HG03439 (cell line): ENCODE results near the gene RGS3.

ENCODE experiments used
- ATAC-seq: cut with Tn5 transposase; IDR thresholded peaks from one replicate; pipeline ENCODE4 v1.9.1; 2021; ENCODE audit warnings: mild to moderate bottlenecking, moderate library complexity; ENCODE audit not compliant: unreplicated experiment

RGS3 gene

DNA sequence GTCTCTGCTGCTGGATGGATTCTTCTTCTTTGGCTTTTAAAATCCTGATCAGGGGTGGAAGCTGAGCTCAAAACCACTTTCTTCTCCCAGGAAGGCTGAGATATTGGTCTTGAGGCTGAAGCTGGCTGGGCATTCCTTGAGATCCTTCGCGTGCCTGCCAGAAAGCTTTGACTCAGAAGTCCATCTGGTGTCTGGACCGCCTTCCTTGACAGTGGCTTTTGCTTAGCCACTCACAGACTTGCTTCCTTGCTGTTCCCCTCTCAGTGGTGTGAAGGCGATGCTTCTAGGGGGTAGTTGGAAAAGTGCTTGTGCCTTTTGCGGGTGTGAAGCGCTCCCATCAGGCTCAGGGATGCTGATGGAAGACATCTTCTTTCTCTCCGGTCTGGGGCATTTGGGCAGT, 45.9 kb downstream of the RGS3 start:
- no peak for ATAC-seq

DNA sequence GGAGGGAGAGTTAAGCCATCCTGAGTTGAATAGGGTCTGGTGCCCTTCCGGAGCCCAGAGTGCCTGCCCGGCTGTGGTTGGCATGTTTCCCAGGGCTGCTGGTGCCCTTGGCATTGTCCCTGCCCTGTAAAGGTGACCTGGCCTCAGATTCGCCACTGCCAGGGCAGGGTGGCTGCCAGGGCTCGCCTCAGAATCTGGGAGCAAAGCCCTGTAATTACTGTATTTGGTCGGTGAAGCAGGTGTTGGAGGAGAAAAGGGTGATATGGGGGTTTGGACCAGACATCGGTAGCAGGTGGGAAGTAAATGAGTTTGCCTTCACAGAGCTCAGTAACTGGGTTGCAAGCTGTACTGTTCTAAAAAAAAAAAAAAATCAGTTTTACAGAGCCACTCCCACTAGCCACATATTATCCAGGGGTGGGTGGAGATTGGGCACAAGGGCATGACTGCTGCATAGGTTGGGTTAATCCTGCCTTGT, 47.6 kb downstream of the RGS3 start:
- no peak for ATAC-seq

DNA sequence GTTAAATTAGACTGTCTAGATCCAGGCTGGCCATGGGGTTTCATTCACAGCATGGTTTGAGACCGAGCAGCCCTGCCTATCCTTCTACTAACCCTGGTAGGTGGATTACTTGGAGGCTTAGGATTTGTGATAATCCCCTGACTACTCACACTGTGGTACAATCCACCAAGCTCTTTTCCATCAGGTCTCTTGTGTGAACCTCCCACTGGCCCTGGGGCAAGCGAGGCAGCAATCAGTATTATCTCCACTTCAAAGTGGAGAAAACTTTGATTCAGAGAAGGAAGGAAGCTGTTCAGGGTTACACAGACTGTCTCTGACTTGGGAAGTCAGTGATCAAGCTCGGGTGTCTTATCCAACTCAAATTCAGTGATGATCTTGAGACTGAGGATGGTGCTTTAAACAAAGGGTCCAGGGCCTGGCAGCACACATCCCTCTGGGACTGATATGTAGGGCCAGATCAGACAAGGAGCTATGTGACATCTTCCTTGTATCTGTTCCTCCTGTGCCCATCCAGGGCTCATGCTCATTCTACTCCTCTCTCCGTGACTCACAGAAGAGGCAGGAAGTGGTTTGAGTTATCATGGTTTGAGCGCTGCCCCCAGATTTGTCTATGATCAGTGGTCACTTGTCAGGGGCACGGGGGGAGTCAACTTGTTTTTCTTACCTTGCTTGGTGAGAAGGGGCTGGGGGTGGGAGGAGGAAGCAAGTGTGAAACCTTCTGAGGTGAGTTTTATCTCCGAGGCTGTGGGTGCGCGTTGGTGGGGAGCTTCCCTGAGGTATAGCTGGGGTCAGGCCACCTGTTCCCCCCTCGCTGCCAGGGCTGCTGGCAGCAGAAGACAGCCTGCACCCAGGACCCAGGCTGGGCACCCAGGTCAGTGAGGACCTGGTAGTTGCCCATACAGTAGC, 48.6 kb downstream of the RGS3 start:
- ATAC-seq = peak; percentile 51

DNA sequence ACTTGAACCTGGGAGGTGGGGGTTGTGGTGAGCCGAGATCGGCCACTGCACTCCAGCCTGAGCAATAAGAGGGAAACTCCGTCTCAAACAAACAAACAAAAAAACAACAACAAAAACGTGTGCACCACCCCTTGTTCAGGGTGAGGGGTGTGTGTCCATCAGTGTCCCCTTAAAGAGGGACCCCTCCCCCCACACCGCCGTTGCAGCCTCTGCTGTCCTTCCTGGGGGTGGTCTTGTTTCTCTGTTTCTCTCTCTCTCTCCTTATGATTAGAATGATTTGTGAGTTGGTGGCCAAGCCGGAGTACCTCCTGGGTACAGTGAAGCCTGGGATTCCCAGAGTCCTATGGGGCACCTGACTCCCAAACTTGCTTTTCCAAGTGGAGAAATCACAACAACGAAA, 49.6 kb downstream of the RGS3 start:
- no peak for ATAC-seq

DNA sequence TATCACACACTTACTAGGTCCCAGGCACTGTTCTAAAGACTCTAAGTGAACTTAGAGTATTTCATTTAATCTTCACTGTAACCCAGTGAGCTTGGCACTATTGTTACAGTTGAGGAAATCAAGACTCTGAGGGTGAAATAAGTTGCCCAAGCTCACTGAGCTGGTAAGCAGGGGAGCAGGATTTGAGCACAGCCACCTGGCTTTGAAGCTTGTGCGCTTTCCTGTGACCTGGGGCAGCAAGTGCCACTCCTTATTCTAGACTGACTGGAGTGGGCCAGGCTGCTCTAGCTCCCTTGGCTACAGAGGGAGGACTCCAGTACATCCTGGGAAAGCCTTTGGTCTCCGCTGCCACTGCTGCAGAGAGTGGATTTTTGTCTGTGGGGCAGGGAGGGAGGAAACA, 50.0 kb downstream of the RGS3 start:
- ATAC-seq = no peak

DNA sequence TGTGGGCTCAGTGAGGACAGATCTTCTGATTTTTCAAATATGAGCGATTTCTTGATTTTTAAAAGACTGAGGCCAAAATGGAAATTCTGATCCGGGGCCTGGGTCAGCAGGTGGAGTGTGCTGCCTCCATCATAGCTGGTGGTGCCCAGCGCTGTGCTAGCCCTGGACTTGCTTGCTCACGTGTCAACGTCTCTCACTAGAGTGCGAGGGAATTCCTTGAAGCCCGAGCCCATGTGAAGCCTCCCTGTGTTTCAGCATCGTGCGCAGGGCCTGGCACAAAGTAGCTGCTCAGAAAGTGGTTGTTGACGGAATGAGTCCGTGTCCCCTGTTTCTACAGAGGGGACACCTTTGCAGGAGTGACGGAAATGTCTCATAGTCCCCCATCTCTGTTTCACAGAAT, 50.5 kb downstream of the RGS3 start:
- ATAC-seq = no peak

DNA sequence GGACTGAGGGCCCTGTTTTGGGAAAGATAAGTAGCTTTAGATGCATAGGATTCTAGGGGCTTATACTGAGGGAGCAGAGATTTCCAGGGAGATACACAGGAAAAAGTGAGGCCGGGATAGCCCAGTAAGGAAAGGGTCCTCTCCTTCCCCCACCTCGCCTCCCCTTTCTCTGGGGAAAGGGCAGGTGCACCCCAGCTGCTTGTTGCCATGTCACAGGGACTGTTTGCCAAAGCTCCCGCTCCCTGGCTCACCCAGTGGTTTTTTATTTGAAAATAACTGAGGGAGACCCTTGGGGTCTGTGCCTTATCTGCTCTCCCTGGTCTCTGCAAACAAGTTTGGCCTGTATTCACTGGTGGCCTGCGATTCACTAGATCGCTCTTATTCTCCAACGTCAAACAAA, 51.2 kb downstream of the RGS3 start:
- no peak for ATAC-seq

DNA sequence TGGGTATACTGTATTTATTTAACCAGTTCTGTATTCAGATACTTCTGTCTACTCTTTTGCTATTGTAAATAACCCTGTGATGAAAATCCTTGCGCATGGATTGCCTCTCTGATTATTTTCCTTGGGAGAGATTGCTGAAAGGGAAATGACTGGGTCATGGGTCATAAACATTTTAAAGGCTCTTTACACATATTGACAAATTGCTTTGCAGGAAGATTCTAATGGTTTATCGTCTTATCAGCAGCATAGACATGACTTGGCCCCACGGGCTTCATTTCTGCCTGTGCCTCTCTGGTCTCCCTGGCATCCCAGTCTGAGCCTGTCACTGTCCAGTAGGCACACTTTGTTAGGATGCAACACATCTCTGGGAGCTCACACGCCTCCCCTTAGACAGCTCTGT, 52.3 kb downstream of the RGS3 start:
- ATAC-seq = no peak

DNA sequence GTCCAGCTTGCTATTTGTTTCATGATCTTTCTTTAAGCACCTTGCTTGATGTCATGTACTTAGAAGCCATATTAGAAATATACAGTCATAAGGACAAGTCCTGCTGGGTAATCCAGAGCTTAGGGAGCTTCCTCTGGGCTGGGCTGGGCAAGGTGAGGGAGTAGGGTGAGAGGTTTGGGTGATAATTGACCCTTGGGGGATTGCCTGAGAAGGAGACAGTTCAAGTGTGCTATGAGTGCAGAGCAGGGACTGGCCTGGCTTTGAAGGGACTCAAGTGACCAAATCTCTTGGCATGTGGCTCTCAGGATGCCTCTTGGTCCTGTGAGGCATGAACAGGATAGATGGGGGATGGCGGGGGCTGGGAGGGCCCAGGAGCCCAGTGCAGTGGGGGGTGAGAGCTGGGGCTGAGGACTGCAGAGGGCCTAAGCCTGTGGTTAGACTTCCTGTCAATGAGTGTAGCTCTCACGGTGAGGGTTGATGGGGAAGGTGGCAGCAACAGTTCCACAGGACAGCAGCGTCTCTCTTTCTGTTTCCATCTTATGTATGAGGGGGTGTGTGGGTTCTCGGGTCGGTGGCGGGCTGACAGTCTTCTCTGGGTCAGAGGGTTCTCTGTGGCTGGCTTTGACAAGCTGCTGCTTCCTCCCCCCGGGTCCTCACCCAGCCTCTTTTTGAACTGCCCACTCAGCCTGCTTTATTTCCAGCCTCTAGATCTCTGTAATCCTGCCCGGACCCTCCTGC, 53.5 kb downstream of the RGS3 start:
- peak; percentile 71 for ATAC-seq

DNA sequence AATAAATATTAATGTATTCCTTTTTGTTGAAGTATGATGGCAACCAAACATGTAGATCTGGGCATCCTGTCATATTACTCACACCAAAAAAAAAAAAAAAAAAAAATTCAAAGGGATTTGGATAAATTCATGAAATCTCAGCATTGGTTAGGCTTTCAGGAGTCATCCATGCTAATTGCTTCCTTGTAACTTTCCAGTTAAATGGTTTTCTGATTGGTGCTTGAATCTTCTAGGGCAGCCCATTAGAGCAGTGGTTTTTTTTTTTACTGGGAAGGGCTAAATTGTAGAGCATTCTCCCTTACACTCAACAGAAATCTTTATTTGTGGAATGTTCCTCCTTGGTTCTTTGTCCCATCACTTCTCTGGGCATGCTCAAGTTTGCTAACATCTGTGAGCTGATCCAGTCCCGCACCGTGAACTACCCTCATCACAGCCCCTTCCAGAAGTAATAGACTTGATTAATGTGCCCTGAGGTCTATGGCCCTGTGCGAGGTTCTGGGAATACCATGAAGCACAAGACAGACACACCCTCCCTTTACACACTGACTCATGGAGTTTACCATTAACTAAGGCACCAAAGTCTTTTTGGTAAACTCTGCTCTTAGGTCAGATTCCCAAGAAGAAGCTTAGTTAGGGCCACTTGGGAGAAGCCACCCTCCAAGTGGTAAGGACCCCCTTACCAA, 56.0 kb downstream of the RGS3 start:
- ATAC-seq = no peak

DNA sequence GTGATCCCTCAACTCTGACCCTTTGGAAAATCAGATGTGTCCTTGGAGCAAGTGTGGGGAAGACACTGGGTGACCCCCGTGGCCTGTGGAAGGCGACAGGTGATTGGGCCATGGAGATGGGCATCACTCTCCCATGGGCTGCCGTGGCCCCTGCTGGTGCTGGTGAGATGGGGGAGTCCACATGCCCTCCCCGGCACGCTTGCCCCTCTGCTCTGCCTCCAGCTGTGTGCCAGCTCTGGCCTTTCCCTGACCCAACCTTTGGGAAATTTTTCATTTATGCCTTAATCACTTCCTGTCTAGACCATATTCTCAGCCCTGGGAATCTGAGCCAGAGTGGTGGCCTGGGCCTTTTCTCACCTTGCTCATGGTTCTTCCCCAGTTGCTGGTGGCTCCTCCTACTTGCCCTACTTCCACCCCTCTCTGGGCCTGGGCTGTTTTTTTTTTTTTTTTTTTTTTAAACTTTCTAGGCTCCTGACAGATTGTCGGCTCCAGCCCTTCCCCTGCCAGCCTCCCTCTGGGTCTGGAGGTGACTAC, 56.6 kb downstream of the RGS3 start:
- ATAC-seq = peak; percentile 24

DNA sequence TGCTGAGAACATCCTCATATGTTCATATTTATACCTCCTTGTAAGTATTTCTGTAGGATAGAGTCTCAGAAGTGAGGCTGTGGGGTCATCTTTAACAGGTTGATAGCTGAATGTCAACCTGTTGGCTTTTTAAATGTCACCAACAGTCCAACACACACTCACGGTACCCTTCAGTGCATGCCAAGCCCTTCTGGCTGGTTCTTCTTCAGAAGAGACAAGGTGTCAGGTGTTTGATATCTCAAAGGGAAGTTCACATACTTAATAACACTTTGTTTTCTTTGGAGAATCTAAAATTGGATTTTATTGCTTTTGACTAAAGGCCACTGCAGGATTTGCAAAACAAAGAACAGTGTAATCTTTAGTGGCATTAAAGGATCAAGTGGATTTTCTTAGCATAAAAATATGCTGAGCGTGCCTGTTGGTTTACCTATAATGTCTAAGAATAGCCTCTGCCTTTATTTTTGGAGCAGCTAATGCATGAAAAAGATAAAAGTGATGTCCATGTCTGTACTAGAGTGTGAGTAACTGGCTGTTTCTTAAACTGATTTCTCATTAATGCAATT, 58.2 kb downstream of the RGS3 start:
- no peak for ATAC-seq

DNA sequence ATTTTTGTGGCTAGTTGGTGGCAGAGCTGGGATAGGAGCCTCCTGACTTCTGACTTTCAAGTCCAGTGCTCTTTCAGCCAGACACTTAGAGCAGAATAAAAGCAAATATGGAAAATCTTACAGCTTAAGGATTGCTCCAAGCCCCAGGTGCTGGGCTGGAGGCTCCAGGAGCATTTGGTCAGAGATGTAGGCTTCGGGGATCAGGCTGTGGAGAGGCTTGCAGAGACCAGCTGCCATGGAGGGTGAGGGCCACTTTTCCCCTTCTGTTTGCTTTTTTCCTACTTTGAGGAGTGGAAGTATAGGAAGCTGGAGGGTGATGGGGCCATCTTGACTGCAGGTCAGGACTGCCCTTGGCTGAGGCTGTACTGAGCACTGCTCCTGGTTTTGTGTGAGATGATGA, 58.9 kb downstream of the RGS3 start:
- ATAC-seq = no peak

DNA sequence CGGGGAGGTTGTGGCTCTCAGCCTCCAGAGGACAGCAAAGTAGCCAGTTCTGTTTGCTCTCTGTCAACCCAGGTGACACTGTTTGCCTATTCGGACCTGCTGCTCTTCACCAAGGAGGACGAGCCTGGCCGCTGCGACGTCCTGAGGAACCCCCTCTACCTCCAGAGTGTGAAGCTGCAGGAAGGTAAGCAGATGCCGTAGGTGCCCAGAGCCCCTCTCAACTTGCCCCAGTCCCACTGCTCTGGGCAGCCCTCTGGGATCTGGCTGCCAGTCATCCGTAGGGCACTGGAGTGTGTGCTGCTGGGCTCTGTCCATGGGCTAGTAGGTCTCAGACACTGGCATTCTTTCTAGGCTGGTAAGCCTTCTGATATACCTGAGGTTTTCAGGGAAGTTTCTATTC, 59.3 kb downstream of the RGS3 start:
- peak; percentile 2 for ATAC-seq

DNA sequence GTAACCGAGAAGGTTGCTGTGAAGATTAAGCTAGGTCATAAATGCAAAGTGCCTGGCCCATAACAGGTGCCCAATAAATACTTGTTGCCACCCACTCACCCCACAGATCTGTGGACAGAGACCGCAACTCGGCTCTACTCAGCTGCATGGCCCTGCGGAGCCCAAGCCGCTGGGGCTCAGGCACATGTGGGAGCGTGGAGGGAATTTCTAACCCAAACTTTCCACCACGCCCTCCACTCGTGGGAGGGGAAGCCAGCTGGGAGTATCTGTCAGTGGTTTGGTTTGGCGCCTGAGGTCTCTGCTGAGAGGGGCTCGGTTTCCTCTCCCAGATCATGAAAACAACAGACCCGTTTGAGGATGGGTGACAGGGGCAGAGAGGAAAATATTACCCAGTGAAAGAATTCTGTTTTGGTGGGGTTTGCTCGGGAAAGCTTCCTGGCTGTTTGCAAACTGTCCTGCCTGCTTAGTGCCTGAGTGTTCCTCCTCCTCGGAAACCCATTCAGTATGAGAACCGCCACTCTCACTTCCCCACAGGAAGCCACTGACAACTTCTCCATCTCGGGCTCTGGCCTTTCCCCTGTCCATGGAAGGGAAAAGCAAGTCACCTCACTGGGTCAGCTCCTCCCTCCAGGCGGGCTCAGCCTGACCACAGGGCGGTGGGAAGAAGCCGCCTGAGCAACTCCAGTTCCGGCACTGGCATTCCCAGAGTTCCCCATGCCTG, 60.1 kb downstream of the RGS3 start:
- peak; percentile 78 for ATAC-seq

DNA sequence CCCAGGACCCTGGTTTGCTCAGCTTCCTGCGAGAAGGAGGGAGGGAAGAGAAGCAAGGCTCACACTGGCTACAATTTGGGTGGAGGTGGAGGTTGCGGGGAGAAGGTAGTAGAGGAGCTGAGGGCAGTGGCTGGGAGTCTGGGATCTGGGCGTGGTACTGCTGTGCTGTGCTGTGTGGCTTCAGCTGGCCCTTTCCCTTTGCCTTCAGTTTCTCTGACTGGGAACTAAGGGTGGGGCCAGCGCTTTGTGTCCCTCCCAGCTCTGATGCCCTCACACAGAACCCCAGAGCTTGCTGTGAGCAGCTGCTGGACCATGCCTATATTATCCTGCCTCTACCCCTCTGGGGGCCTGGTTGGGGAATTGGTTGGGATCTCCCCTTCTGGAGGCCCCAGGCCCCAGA, 60.9 kb downstream of the RGS3 start:
- ATAC-seq = no peak

DNA sequence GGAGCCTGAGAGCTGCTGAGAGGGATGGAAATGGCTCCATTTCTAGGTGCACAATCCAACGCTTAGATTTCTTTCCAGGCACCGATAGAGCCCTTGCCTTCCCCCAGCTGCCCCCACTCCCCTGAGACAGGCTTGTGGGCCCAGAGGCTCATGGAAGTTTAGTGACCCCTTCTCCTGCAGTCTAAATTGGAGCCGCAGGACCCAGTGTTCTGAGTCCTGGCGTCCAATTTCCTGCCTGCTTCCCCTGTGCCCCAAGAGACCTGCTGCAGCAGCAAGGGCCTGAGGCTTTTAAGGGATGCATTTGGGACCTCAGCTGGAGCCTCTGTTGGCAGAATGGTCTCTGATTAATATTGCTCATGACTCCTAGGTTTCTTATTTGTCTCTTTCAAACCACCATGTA, 61.7 kb downstream of the RGS3 start:
- ATAC-seq = no peak

DNA sequence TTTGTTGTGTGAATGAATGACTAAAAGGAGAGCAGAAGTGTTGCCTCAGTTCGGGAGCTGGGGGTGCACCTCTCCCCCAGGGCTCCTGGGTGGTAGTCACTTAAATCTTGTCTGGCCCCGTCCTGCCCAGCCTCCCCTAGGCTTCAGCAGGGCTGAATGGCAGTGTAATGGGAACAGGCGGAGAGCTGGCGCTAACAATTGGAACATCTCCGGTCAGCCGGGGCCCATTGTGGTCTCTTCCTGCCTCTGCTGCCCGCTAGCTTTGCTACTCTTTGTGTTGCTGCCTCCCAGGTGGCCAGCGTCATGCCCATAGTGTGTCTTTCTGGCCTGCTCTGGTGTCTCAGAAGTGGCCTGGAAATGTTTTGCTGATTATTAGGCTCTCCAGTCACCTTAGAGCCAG, 62.3 kb downstream of the RGS3 start:
- no peak for ATAC-seq

DNA sequence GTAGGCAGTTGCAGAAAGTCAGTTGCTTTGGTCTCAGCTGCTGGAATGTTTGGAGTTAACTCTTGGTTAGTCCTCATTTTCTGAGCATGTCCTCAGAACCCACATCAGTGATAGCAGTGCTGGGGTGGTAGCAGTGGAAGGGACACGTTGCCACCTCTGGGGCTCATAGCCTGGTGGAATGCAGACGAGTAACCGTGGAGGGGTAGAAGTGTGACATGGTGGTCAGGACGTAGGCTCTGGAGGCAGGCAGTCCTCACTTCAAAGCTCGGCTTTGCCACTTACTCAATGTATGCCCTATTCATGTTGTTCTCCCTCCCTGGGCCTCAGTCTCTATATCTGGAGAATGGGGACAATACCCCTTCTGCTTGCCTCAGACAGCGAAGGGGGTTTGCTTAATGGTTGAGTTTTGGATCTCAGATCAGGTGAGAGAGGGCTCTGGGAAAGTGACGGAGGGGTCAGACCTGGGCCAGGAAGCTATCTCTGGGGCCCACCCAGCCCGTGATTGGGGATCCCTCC, 62.8 kb downstream of the RGS3 start:
- no peak for ATAC-seq

DNA sequence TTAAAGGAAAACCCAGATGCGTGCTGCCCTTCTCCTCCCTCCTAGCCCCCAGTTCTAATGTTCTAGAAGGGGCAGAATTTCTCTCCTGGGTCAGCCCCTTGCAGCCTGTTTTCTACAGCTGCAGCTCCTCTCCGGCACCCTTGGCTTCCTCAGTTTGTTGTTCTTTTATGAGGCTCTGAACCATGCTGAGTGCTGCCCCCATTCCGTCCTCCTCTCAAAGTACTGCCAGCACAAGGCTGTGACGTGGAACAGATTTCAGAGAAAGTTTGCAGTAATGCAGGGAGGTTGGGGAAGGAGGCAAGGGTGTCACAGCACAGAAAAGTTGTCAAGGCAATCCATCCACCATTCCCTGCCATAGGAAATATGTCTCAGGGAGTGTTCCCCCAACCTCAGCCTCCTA, 63.3 kb downstream of the RGS3 start:
- no peak for ATAC-seq
